ENCODE data around the gene GARNL3.

GRCh38 chr9:127223266-127223665, 41.3 kb upstream of the GARNL3 start:
- TF ChIP-seq CTCF (IDR thresholded peaks at IDR 0.05; ENCODE audit: insufficient read depth, low read depth, low read length) (no peak), EZH2 (IDR thresholded peaks at IDR 0.05; ENCODE audit: insufficient read depth, low read length) (no peak)

All from astrocyte (in vitro differentiated cells and primary cell).